Putamen (tissue), 1 donor: ENCODE data around the gene ERMAP.

Source experiments
- DNase-seq: peaks from one replicate; pipeline ENCODE4 v3.0.0-alpha.2; 2016; ENCODE audit warnings: low spot score

Gene ERMAP

GRCh38 chr1:42876009-42876408, 59.1 kb downstream of the ERMAP start:
- DNase-seq = no peak

- no peak for DNase-seq
Measured at GRCh38 chr1:42877380-42877779, 60.5 kb downstream of the ERMAP start.

GRCh38 chr1:42880384-42880783, 63.5 kb downstream of the ERMAP start:
- no peak for DNase-seq

GRCh38 chr1:42886046-42886739, 69.3 kb downstream of the ERMAP start:
- no peak for DNase-seq

- no peak for DNase-seq
Measured at GRCh38 chr1:42886800-42887199, 69.9 kb downstream of the ERMAP start.

- DNase-seq = no peak
Measured at GRCh38 chr1:42887366-42887765, 70.4 kb downstream of the ERMAP start.

GRCh38 chr1:42888013-42888633, 71.2 kb downstream of the ERMAP start:
- no peak for DNase-seq

- DNase-seq = no peak
Measured at GRCh38 chr1:42889264-42889663, 72.3 kb downstream of the ERMAP start.

GRCh38 chr1:42891465-42892138, 74.7 kb downstream of the ERMAP start:
- no peak for DNase-seq
